OCI-LY7 (cell line): Measurements from ENCODE around the gene ICA1.

ENCODE experiments used
- EZH2phosphoT487 ChIP-seq: fragments of 200-600 bp; sonication (generic); IDR thresholded peaks from 2 replicates; pipeline ENCODE4 v1.6.1; 2018; ENCODE audit warnings: low read depth, borderline replicate concordance, mild to moderate bottlenecking, mixed run types, antibody characterized with exemption, low read length, moderate library complexity, mixed read lengths
- TF ChIP-seq, protein P1 (sequence below): fragments of 200-600 bp; sonication (generic); conservative IDR thresholded peaks from 2 replicates; pipeline ENCODE4 v1.5.1; 2014; ENCODE audit warnings: mild to moderate bottlenecking, antibody characterized with exemption, low read length, moderate library complexity, mixed read lengths

DNA sequence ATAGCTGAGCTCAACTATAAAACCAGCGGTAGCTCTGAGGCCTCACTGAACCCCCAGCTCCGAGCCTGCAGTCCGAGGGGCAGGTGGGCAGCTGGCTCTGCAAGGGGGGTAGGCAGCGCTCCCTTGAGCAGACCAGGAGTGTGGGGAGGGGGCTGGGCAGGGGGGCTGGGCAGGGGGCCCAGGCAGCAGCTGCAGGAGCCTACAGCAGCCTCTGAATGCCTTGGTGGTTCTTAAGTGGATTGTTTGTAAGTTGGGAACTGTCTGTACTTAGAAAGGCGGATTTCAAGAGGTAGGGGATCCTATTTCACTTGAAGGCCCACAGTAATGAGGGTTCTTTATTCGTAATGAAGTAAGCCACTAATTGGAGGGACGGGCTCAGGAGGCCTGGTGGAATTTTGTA lies 72.3 kb downstream of the ICA1 start:
- TF ChIP-seq, protein P1, sequence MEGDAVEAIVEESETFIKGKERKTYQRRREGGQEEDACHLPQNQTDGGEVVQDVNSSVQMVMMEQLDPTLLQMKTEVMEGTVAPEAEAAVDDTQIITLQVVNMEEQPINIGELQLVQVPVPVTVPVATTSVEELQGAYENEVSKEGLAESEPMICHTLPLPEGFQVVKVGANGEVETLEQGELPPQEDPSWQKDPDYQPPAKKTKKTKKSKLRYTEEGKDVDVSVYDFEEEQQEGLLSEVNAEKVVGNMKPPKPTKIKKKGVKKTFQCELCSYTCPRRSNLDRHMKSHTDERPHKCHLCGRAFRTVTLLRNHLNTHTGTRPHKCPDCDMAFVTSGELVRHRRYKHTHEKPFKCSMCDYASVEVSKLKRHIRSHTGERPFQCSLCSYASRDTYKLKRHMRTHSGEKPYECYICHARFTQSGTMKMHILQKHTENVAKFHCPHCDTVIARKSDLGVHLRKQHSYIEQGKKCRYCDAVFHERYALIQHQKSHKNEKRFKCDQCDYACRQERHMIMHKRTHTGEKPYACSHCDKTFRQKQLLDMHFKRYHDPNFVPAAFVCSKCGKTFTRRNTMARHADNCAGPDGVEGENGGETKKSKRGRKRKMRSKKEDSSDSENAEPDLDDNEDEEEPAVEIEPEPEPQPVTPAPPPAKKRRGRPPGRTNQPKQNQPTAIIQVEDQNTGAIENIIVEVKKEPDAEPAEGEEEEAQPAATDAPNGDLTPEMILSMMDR: no peak
- TF ChIP-seq EZH2phosphoT487: no peak
